HCT116 (cell line): ENCODE measurements around the gene OVOL2. TPM values are rescaled to one million over a fixed set of nuclear protein-coding genes. Genes with fewer than 3 reads are reported as not detected.

ENCODE experiments used
- ATAC-seq: fragments of 200-7000 bp; cut with Tn5 transposase; 2 replicates; pipeline ENCODE4 v1.9.1; 2020; ENCODE audit warnings: mild to moderate bottlenecking, moderate library complexity
- BruUV-seq: library from RNA; stranded (reverse); fragments of 400-500 nt; replicated peaks from 2 replicates; lab custom pipeline; 2021; lab: Mats Ljungman, UMichigan
- CTCF ChIA-PET: fragments of 300-600 bp; sonication (Branson Sonifier 250); formaldehyde crosslinking; loops from one replicate; lab custom pipeline; 2021; ENCODE audit warnings: antibody characterized with exemption; lab: Charles Lee
- POLR2A ChIA-PET: fragments of 300-600, 350-600 bp; sonication (Branson Sonifier 250); formaldehyde crosslinking; loops from one replicate; lab custom pipeline; 2021; ENCODE audit warnings: antibody characterized with exemption; lab: Charles Lee
- RAD21 ChIA-PET, 2 experiments: fragments of 300-600 bp; sonication (Branson Sonifier 250); formaldehyde crosslinking; loops; one replicate each; lab custom pipeline; 2023; ENCODE audit warnings: low total read pairs in 2 of 2; ENCODE audit not compliant: uncharacterized antibody in 2 of 2, unreplicated experiment in 2 of 2, low non-redundant PET in 1 of 2; lab: Charles Lee
- DNase-seq: peaks from one replicate; pipeline ENCODE4 v3.0.0-alpha.2; 2010; ENCODE audit warnings: low read depth, low spot score
- H2AFZ ChIP-seq: fragments of 200-600 bp; shearing (Covaris generic), sonication (generic); 2 replicates; pipeline ENCODE4 v1.6.1; 2017; ENCODE audit warnings: low read depth, mixed run types, mixed read lengths, antibody characterized with exemption, low read length; ENCODE audit not compliant: poor library complexity, severe bottlenecking
- H3K27ac ChIP-seq: 2 replicates; pipeline ENCODE4 v1.5.1; 2012; ENCODE audit warnings: low read depth, low read length
- H3K27me3 ChIP-seq: fragments of 200-600 bp; sonication (generic); 2 replicates; pipeline ENCODE4 v1.6.1; 2016; ENCODE audit warnings: mixed run types, low read length, mixed read lengths; ENCODE audit not compliant: insufficient read depth
- H3K36me3 ChIP-seq, 2 experiments: fragments of 200-500 bp in 1 of 2; fragments of 200-600 bp in 1 of 2; sonication (Bioruptor generic) in 1 of 2; sonication (generic) in 1 of 2; 2 replicates each; pipeline versions ENCODE4 v1.5.1 to v1.6.1; 2014 to 2016; ENCODE audit warnings: low read length in 2 of 2, inconsistent platforms in 1 of 2, mixed read lengths in 1 of 2, mixed run types in 1 of 2; ENCODE audit not compliant: insufficient read depth in 2 of 2, control insufficient read depth in 1 of 2
- H3K4me1 ChIP-seq, 2 experiments: fragments of 200-600 bp in 1 of 2; sonication (generic) in 1 of 2; 2 replicates each; pipeline versions ENCODE4 v1.5.1 to v1.6.1; 2012 to 2017; ENCODE audit warnings: low read length in 2 of 2, inconsistent platforms in 1 of 2, mild to moderate bottlenecking in 1 of 2, mixed read lengths in 1 of 2, mixed run types in 1 of 2, moderate library complexity in 1 of 2; ENCODE audit not compliant: insufficient read depth in 2 of 2, control insufficient read depth in 1 of 2
- H3K4me2 ChIP-seq: fragments of 200-600 bp; sonication (generic); 2 replicates; pipeline ENCODE4 v1.6.1; 2017; ENCODE audit warnings: mixed run types, low read length, mixed read lengths
- H3K4me3 ChIP-seq, 2 experiments: fragments of 200-600 bp in 1 of 2; sonication (generic) in 1 of 2; replicated peaks in 1 of 2; 2 replicates each; pipeline ENCODE4 v1.5.1; 2011 to 2016; ENCODE audit warnings: low read length in 2 of 2, control low read depth in 1 of 2, low read depth in 1 of 2, mild to moderate bottlenecking in 1 of 2, mixed read lengths in 1 of 2, mixed run types in 1 of 2
- H3K79me2 ChIP-seq: fragments of 200-600 bp; sonication (generic); 2 replicates; pipeline ENCODE4 v1.6.1; 2017; ENCODE audit warnings: mild to moderate bottlenecking, mixed run types, low read length, moderate library complexity, mixed read lengths; ENCODE audit not compliant: insufficient read depth
- H3K9ac ChIP-seq: fragments of 200-600 bp; sonication (generic); 2 replicates; pipeline ENCODE4 v1.6.1; 2016; ENCODE audit warnings: low read length, mixed read lengths
- H3K9me2 ChIP-seq: fragments of 200-600 bp; sonication (generic), shearing (Covaris generic); 2 replicates; pipeline ENCODE4 v1.6.1; 2017; ENCODE audit warnings: mixed run types, mild to moderate bottlenecking, moderate library complexity; ENCODE audit not compliant: insufficient read depth
- H3K9me3 ChIP-seq, 2 experiments: fragments of 200-500 bp in 1 of 2; fragments of 200-600 bp in 1 of 2; sonication (Bioruptor generic) in 1 of 2; sonication (generic) in 1 of 2; 2 replicates each; pipeline ENCODE4 v1.6.1; 2014 to 2017; ENCODE audit warnings: low read length in 2 of 2, mixed read lengths in 2 of 2, inconsistent platforms in 1 of 2, low read depth in 1 of 2, mild to moderate bottlenecking in 1 of 2, mixed run types in 1 of 2, moderate library complexity in 1 of 2; ENCODE audit not compliant: control insufficient read depth in 1 of 2, insufficient read depth in 1 of 2
- H4K20me1 ChIP-seq: fragments of 200-600 bp; sonication (generic), shearing (Covaris generic); 2 replicates; pipeline ENCODE4 v1.6.1; 2017; ENCODE audit warnings: mixed run types, mild to moderate bottlenecking, moderate library complexity; ENCODE audit not compliant: insufficient read depth
- CEBPB ChIP-seq: IDR thresholded peaks from 2 replicates; pipeline ENCODE4 v1.6.1; 2012; ENCODE audit warnings: low read depth
- CTCF ChIP-seq, 3 experiments: fragments of 200-600 bp in 1 of 3; sonication (generic) in 1 of 3; IDR thresholded peaks in 2 of 3; conservative IDR thresholded peaks in 1 of 3; 2 replicates each; pipeline ENCODE4 v1.5.1; 2012 to 2017; ENCODE audit warnings: low read depth in 2 of 3, low read length in 2 of 3, antibody characterized with exemption in 1 of 3, borderline replicate concordance in 1 of 3, control low read depth in 1 of 3, mild to moderate bottlenecking in 1 of 3, mixed read lengths in 1 of 3, mixed run types in 1 of 3, moderate library complexity in 1 of 3; ENCODE audit not compliant: insufficient read depth in 1 of 3
- ELF1 ChIP-seq: IDR thresholded peaks from 2 replicates; pipeline ENCODE4 v1.6.1; 2012; ENCODE audit warnings: low read depth, borderline replicate concordance
- EZH2 ChIP-seq: fragments of 200-600 bp; sonication (generic); IDR thresholded peaks from 2 replicates; pipeline ENCODE4 v1.6.1; 2017; ENCODE audit warnings: antibody characterized with exemption, mixed run types
- RAD21 ChIP-seq: IDR thresholded peaks from 2 replicates; pipeline ENCODE4 v1.6.1; 2012; ENCODE audit warnings: low read depth, mild to moderate bottlenecking
- SIN3A ChIP-seq: IDR thresholded peaks from 2 replicates; pipeline ENCODE4 v1.6.1; 2012; ENCODE audit warnings: low read depth
- SP1 ChIP-seq: IDR thresholded peaks from 2 replicates; pipeline ENCODE4 v1.6.1; 2012; ENCODE audit warnings: low read depth
- SRF ChIP-seq: IDR thresholded peaks from 2 replicates; pipeline ENCODE4 v1.6.1; 2012; ENCODE audit warnings: low read depth
- TCF7L2 ChIP-seq: IDR thresholded peaks from 2 replicates; pipeline ENCODE4 v1.7.0; 2011; ENCODE audit warnings: borderline replicate concordance, inconsistent platforms; ENCODE audit not compliant: insufficient read depth, insufficient read length; ENCODE audit errors: extremely low read depth
- ZBTB33 ChIP-seq: IDR thresholded peaks from 2 replicates; pipeline ENCODE4 v1.6.1; 2011; ENCODE audit warnings: mild to moderate bottlenecking, low read length, moderate library complexity; ENCODE audit not compliant: insufficient replicate concordance; ENCODE audit errors: extremely low read depth
- intact Hi-C: fragments of 100-400 bp; cut with micrococcal nuclease; formaldehyde crosslinking; loops from 2 replicates; pipeline ENCODE4 v1.10.0; 2022
- total RNA-seq: library from RNA; stranded (reverse); gene quantifications from one replicate; pipeline ENCODE4 v1.2.1, GENCODE V29; 2021; ENCODE audit not compliant: unreplicated experiment

Gene OVOL2
- total RNA-seq, 1 experiment from 2014 or later, result 0.86 TPM

DNA sequence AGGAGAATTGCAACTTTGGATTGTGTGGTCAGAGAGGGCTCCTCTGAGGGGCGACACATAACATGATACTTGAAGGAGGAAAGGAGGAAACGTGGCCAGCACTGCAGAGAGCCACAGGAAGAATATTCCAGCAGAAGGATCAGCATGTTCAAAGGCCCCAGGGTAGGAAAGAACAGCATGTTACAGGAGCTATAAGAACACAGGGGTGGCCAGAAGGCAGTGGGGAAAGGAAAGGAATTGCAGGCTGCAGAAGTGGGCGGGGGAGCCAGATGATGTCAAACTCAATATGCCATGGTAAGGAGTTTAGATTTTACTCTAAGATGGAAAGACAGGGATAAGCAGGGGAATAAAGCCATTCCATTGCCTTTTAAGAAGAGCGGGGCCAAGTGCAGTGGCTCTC, 58.1 kb downstream of the OVOL2 start:
- intact Hi-C loops, result loop anchor here (5.0 to 10.0 kb wide), 3 partner anchors 275 to 465 kb away; partner anchors contain the start of gene BFSP1
- no TSS peak for BruUV-seq
- Histone ChIP-seq H3K4me2 (no peak overlapping the region), H3K4me1 (peaks cover 0 to 3% of the 10 kb centered on the region in 2 experiments; a peak in 2 of 4 replicates), H2AFZ (no peak overlapping the region), H3K9me2 (no peaks in the 10 kb centered on the region), H3K79me2 (no peaks in the 10 kb centered on the region), H3K36me3 (no peaks in the 10 kb centered on the region), H3K9me3 (no peaks in the 10 kb centered on the region), H3K27me3 (no peaks in the 10 kb centered on the region), H3K9ac (no peak overlapping the region), H4K20me1 (no peaks in the 10 kb centered on the region), H3K27ac (no peak overlapping the region), H3K4me3 (no peak overlapping the region)
- ChIA-PET CTCF (no interaction called here), RAD21 (no interaction called here), POLR2A (no interaction called here)
- DNase-seq (no peak), ATAC-seq (no peak)
- TF ChIP-seq ELF1, result no peak
- no peak for TF ChIP-seq ZBTB33
- no peak for TF ChIP-seq SRF
- TF ChIP-seq TCF7L2, result no peak

- Histone ChIP-seq H2AFZ (no peak overlapping the region), H3K36me3 (no peaks in the 10 kb centered on the region), H3K4me3 (no peak overlapping the region), H3K79me2 (no peaks in the 10 kb centered on the region), H3K9ac (no peak overlapping the region), H3K27ac (no peak overlapping the region), H3K9me2 (no peaks in the 10 kb centered on the region), H4K20me1 (no peaks in the 10 kb centered on the region), H3K4me2 (no peak overlapping the region), H3K27me3 (no peaks in the 10 kb centered on the region), H3K4me1 (peaks cover 0 to 3% of the 10 kb centered on the region in 2 experiments; a peak in 2 of 4 replicates), H3K9me3 (no peaks in the 10 kb centered on the region)
- ChIA-PET CTCF (no interaction called here), POLR2A (no interaction called here), RAD21 (no interaction called here)
- DNase-seq, result no peak
- no TSS peak for BruUV-seq
- TF ChIP-seq CEBPB (no peak), ZBTB33 (no peak), ELF1 (no peak), EZH2 (no peak), CTCF (IDR thresholded peaks at IDR 0.05 in 2 of 3, conservative IDR thresholded peaks at IDR 0.05 in 1 of 3; ENCODE audit: borderline replicate concordance in 1 of 3, insufficient read depth in 1 of 3, low read depth in 2 of 3, low read length in 2 of 3) (no peak), SIN3A (no peak), TCF7L2 (no peak), SP1 (no peak), RAD21 (no peak)
- no peak for ATAC-seq
- intact Hi-C loops, result loop anchor here (5.0 to 10.0 kb wide), 3 partner anchors 276 to 464 kb away; partner anchors contain the start of gene BFSP1
Measured at GRCh38 chr20:17998446-17998845, 59.3 kb downstream of the OVOL2 start.
